Panc1 (cell line): ENCODE measurements around the gene KRT34. TPM values are rescaled to one million over a fixed set of nuclear protein-coding genes. Genes with fewer than 3 reads are reported as not detected.

ENCODE experiments used
- ATAC-seq: fragments of 200-7000 bp; cut with Tn5 transposase; 2 replicates; pipeline ENCODE4 v1.9.1; 2020; ENCODE audit warnings: mild to moderate bottlenecking, moderate library complexity
- BruUV-seq: library from RNA; stranded (reverse); fragments of 400-500 nt; replicated peaks from 2 replicates; lab custom pipeline; 2021; lab: Mats Ljungman, UMichigan
- CTCF ChIA-PET: fragments of 300-600 bp; sonication (Branson Sonifier 250); formaldehyde crosslinking; loops from one replicate; lab custom pipeline; 2022; ENCODE audit warnings: antibody characterized with exemption; lab: Charles Lee
- POLR2A ChIA-PET: fragments of 300-600 bp; sonication (Branson Sonifier 250); formaldehyde crosslinking; loops from one replicate; lab custom pipeline; 2022; ENCODE audit warnings: antibody characterized with exemption; lab: Charles Lee
- DNase-seq: peaks from one replicate; pipeline ENCODE4 v3.0.0-alpha.2; 2010; ENCODE audit warnings: low read depth, low spot score
- H3K27ac ChIP-seq: 2 replicates; pipeline ENCODE4 v1.5.1; 2011; ENCODE audit warnings: mild to moderate bottlenecking, low read length, inconsistent platforms
- H3K27me3 ChIP-seq: fragments of 200-500 bp; sonication (Bioruptor generic); 2 replicates; pipeline ENCODE4 v1.6.0; 2014; ENCODE audit warnings: low read length, inconsistent platforms; ENCODE audit not compliant: control insufficient read depth, insufficient read depth
- H3K36me3 ChIP-seq: fragments of 200-500 bp; sonication (Bioruptor generic); 2 replicates; pipeline ENCODE4 v1.5.1; 2014; ENCODE audit warnings: inconsistent platforms, mild to moderate bottlenecking, low read length, moderate library complexity; ENCODE audit not compliant: control insufficient read depth, insufficient read depth
- H3K4me1 ChIP-seq: 2 replicates; pipeline ENCODE4 v1.5.1; 2011; ENCODE audit warnings: inconsistent platforms, mild to moderate bottlenecking, low read length, moderate library complexity; ENCODE audit not compliant: control insufficient read depth, insufficient read depth
- H3K4me3 ChIP-seq, 2 experiments: 2 replicates each; pipeline ENCODE4 v1.5.1; 2011 to 2012; ENCODE audit warnings: low read depth in 2 of 2, low read length in 2 of 2, mild to moderate bottlenecking in 2 of 2, inconsistent platforms in 1 of 2, moderate library complexity in 1 of 2
- H3K9me3 ChIP-seq: fragments of 200-500 bp; sonication (Bioruptor generic); 2 replicates; pipeline ENCODE4 v1.5.1; 2014; ENCODE audit warnings: low read depth, mild to moderate bottlenecking, inconsistent platforms, low read length, moderate library complexity; ENCODE audit not compliant: control insufficient read depth, insufficient read depth
- POLR2AphosphoS5 ChIP-seq: IDR thresholded peaks from 2 replicates; pipeline ENCODE4 v1.6.1; 2012; ENCODE audit warnings: mild to moderate bottlenecking, low read depth, low read length, moderate library complexity
- SIN3A ChIP-seq: IDR thresholded peaks from 2 replicates; pipeline ENCODE4 v1.6.1; 2012; ENCODE audit warnings: low read depth, mild to moderate bottlenecking, low read length, moderate library complexity, borderline replicate concordance; ENCODE audit not compliant: insufficient read depth
- TCF7L2 ChIP-seq: IDR thresholded peaks from 2 replicates; pipeline ENCODE4 v1.6.1; 2011; ENCODE audit warnings: mild to moderate bottlenecking, low read depth, low read length, inconsistent platforms
- in situ Hi-C: cut with HindIII; loops from 2 replicates; pipeline ENCODE4 v1.10.0; 2016; ENCODE audit warnings: low sequenced_read_pairs, low pct_unique_long_range_greater_than_20kb
- intact Hi-C: fragments of 100-400 bp; cut with micrococcal nuclease; formaldehyde crosslinking; loops from one replicate; pipeline ENCODE4 v1.10.0; 2022; ENCODE audit not compliant: unreplicated experiment
- total RNA-seq: library from RNA; stranded (reverse); gene quantifications from one replicate; pipeline ENCODE4 v1.2.1, GENCODE V29; 2021; ENCODE audit not compliant: unreplicated experiment
- TF ChIP-seq, protein P1 (sequence below): fragments of 450-650 bp; IDR thresholded peaks from 2 replicates; pipeline ENCODE4 v1.5.1; 2017; ENCODE audit warnings: mild to moderate bottlenecking
- TF ChIP-seq, protein P2 (sequence below), 2 experiments: IDR thresholded peaks; 2 replicates each; pipeline ENCODE4 v1.6.1; 2011 to 2012; ENCODE audit warnings: low read depth in 2 of 2, control low read depth in 1 of 2, low read length in 1 of 2, mild to moderate bottlenecking in 1 of 2, moderate library complexity in 1 of 2; ENCODE audit not compliant: insufficient read depth in 1 of 2

KRT34 gene
- total RNA-seq, 1 experiment from 2014 or later: not detected

DNA sequence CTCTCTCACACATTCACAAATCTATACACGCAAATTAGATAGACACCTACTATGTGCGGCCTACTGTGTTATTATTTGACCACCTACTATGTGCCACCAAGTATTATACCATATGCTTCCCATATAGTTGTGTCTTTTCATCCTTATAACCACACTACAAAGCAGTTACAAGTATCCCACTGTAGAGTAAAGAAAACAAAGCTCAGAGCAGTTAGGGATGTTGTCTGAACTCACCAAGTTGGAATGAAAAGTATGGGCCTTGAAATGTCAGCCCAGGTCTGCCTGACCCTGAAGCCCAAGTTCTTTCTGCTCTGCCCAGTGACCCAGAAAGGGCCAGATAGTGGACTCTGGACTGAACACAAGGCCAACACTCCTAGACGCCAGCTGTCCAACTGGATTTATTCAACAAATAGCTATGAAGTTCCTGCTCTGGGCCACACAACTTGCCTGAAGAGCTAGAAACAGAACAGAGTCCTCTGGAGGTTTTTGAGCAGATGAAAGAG is 33.8 kb upstream of the KRT34 start:
- TF ChIP-seq SIN3A: no peak
- no peak for TF ChIP-seq POLR2AphosphoS5
- in situ Hi-C loops (no loop called here), intact Hi-C loops (no loop called here)
- BruUV-seq: no TSS peak
- Histone ChIP-seq H3K9me3 (no peaks in the 10 kb centered on the region), H3K4me1 (peaks cover 17% of the 10 kb centered on the region; the same call in 1 of the 2 replicates), H3K27me3 (no peaks in the 10 kb centered on the region), H3K4me3 (no peak overlapping the region), H3K36me3 (no peaks in the 10 kb centered on the region), H3K27ac (peak overlapping the region; percentile 77)
- CTCF ChIA-PET: no interaction called here
- POLR2A ChIA-PET: no interaction called here
- ATAC-seq (peak; percentile 69), DNase-seq (no peak)

DNA sequence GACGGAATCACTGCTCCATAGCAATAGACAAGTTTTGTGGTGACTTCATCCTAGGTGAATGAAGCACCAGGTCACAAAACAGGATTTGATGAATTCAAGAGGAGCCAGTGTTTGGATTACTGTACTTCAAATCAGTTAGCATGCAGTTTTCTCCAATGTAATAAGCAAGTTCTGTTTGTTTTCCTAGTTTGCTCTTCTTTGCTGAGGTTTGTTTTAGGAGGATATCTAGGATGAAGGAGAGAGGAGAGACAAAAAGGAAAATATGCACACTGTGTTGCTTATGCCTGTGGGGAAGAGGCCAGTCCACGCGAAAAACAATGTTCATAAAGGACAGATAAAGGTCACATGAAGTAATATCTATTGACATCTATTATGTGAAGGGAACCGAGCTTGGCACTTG is 33.3 kb upstream of the KRT34 start:
- peak overlapping the region; percentile 77 for H3K27ac ChIP-seq
- POLR2A ChIA-PET: no interaction called here
- CTCF ChIA-PET: no interaction called here
- H3K27me3 ChIP-seq: no peaks in the 10 kb centered on the region
- H3K9me3 ChIP-seq: no peaks in the 10 kb centered on the region
- TF ChIP-seq POLR2AphosphoS5: no peak
- no peak for TF ChIP-seq SIN3A
- TF ChIP-seq TCF7L2: no peak
- TF ChIP-seq, protein P1, sequence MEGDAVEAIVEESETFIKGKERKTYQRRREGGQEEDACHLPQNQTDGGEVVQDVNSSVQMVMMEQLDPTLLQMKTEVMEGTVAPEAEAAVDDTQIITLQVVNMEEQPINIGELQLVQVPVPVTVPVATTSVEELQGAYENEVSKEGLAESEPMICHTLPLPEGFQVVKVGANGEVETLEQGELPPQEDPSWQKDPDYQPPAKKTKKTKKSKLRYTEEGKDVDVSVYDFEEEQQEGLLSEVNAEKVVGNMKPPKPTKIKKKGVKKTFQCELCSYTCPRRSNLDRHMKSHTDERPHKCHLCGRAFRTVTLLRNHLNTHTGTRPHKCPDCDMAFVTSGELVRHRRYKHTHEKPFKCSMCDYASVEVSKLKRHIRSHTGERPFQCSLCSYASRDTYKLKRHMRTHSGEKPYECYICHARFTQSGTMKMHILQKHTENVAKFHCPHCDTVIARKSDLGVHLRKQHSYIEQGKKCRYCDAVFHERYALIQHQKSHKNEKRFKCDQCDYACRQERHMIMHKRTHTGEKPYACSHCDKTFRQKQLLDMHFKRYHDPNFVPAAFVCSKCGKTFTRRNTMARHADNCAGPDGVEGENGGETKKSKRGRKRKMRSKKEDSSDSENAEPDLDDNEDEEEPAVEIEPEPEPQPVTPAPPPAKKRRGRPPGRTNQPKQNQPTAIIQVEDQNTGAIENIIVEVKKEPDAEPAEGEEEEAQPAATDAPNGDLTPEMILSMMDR: no peak
- TF ChIP-seq, protein P2, sequence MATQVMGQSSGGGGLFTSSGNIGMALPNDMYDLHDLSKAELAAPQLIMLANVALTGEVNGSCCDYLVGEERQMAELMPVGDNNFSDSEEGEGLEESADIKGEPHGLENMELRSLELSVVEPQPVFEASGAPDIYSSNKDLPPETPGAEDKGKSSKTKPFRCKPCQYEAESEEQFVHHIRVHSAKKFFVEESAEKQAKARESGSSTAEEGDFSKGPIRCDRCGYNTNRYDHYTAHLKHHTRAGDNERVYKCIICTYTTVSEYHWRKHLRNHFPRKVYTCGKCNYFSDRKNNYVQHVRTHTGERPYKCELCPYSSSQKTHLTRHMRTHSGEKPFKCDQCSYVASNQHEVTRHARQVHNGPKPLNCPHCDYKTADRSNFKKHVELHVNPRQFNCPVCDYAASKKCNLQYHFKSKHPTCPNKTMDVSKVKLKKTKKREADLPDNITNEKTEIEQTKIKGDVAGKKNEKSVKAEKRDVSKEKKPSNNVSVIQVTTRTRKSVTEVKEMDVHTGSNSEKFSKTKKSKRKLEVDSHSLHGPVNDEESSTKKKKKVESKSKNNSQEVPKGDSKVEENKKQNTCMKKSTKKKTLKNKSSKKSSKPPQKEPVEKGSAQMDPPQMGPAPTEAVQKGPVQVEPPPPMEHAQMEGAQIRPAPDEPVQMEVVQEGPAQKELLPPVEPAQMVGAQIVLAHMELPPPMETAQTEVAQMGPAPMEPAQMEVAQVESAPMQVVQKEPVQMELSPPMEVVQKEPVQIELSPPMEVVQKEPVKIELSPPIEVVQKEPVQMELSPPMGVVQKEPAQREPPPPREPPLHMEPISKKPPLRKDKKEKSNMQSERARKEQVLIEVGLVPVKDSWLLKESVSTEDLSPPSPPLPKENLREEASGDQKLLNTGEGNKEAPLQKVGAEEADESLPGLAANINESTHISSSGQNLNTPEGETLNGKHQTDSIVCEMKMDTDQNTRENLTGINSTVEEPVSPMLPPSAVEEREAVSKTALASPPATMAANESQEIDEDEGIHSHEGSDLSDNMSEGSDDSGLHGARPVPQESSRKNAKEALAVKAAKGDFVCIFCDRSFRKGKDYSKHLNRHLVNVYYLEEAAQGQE (IDR thresholded peaks at IDR 0.05; ENCODE audit: insufficient read depth in 1 of 2, low read depth in 2 of 2, low read length in 1 of 2): no peak
- H3K4me1 ChIP-seq: peaks cover 17% of the 10 kb centered on the region; the same call in 1 of the 2 replicates
- no TSS peak for BruUV-seq
- DNase-seq (no peak), ATAC-seq (no peak)
- no peak overlapping the region for H3K4me3 ChIP-seq
- intact Hi-C loops (no loop called here), in situ Hi-C loops (no loop called here)
- no peaks in the 10 kb centered on the region for H3K36me3 ChIP-seq

DNA sequence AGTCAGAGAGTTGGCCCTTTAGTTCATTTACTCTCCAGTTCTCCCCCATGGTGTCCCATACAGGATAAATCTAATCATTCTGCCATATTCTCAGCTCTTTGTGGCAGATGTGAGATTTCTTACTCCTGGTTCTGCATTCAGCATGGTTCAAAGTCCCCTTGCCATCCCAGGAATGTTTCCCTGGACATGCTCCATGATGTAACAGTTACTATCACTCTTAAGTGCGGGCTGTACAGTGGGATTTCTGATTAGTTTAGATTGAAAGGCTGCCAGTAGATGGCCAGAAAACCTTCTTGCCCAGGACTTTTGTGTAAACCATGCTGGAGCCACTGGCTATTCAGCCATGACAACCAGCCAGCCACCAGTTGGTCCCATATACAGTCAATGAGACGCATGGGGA is 31.9 kb upstream of the KRT34 start:
- Histone ChIP-seq H3K9me3 (no peaks in the 10 kb centered on the region), H3K27ac (no peak overlapping the region; the same call in 1 of the 2 replicates), H3K4me1 (peaks cover 17% of the 10 kb centered on the region; the same call in 1 of the 2 replicates), H3K4me3 (no peak overlapping the region), H3K27me3 (no peaks in the 10 kb centered on the region), H3K36me3 (no peaks in the 10 kb centered on the region)
- ATAC-seq (no peak), DNase-seq (no peak)
- intact Hi-C loops: no loop called here
- POLR2A ChIA-PET: interaction anchor here (0.5 kb wide), 1 partner anchor 82 kb away, joined by 4 read pairs; no protein-coding TSS in a partner anchor
- no TSS peak for BruUV-seq
- CTCF ChIA-PET: no interaction called here
- TF ChIP-seq TCF7L2: no peak
- TF ChIP-seq POLR2AphosphoS5: no peak
- TF ChIP-seq, protein P1: no peak
- TF ChIP-seq, protein P2 (IDR thresholded peaks at IDR 0.05; ENCODE audit: insufficient read depth in 1 of 2, low read depth in 2 of 2, low read length in 1 of 2): no peak
- no peak for TF ChIP-seq SIN3A
- in situ Hi-C loops: no loop called here
